Endothelial cell of umbilical vein (primary cell): ENCODE results near the gene SLC41A3. TPM values are rescaled to one million over a fixed set of nuclear protein-coding genes. Genes with fewer than 3 reads are reported as not detected.

Experiments
- BruUV-seq: library from RNA; stranded (reverse); fragments of 400-500 nt; replicated peaks from 2 replicates; lab custom pipeline; 2021; lab: Mats Ljungman, UMichigan
- CTCF ChIA-PET: fragments of 300-600, 350-600 bp; sonication (Branson Sonifier 250); formaldehyde crosslinking; loops from one replicate; lab custom pipeline; 2021; ENCODE audit warnings: antibody characterized with exemption, inconsistent platforms; lab: Charles Lee
- POLR2A ChIA-PET: fragments of 300-600, 350-600 bp; sonication (Branson Sonifier 250); formaldehyde crosslinking; loops from one replicate; lab custom pipeline; 2021; ENCODE audit warnings: antibody characterized with exemption, inconsistent platforms; lab: Charles Lee
- DNase-seq: peaks from one replicate; pipeline ENCODE4 v3.0.0-alpha.2; 2011; ENCODE audit warnings: low read depth, low spot score
- FAIRE-seq: peaks from 2 replicates; lab custom pipeline; 2011; peaks lifted over from hg19 to GRCh38; lab: Jason Lieb, UNC
- H2AFZ ChIP-seq: 2 replicates; pipeline ENCODE4 v1.6.0; 2012; ENCODE audit warnings: low read depth, low read length, control low read depth, inconsistent platforms
- H3K27ac ChIP-seq: 2 replicates; pipeline ENCODE4 v1.5.1; 2011; ENCODE audit warnings: low read depth, mild to moderate bottlenecking, control low read depth, low read length, moderate library complexity; ENCODE audit not compliant: insufficient read depth
- H3K27me3 ChIP-seq, 2 experiments: 2 replicates each; pipeline versions ENCODE4 v1.6.0 to v1.6.1; 2011; ENCODE audit warnings: low read length in 2 of 2, mixed read lengths in 1 of 2; ENCODE audit not compliant: control insufficient read depth in 2 of 2, insufficient read depth in 2 of 2
- H3K36me3 ChIP-seq, 2 experiments: 2 replicates in 1 of 2; 3 replicates in 1 of 2; pipeline ENCODE4 v1.5.1; 2011; ENCODE audit warnings: low read length in 2 of 2, mild to moderate bottlenecking in 1 of 2, moderate library complexity in 1 of 2; ENCODE audit not compliant: control insufficient read depth in 2 of 2, insufficient read depth in 2 of 2; ENCODE audit errors: extremely low read depth in 1 of 2
- H3K4me1 ChIP-seq: 3 replicates; pipeline ENCODE4 v1.5.1; 2011; ENCODE audit warnings: mild to moderate bottlenecking, low read length; ENCODE audit not compliant: control insufficient read depth, insufficient read depth; ENCODE audit errors: extremely low read depth
- H3K4me2 ChIP-seq: 2 replicates; pipeline ENCODE4 v1.6.1; 2011; ENCODE audit warnings: low read length, control low read depth, mixed read lengths; ENCODE audit not compliant: insufficient read depth
- H3K4me3 ChIP-seq, 3 experiments: fragments of 200-600 bp in 1 of 3; sonication (generic), shearing (Covaris generic) in 1 of 3; replicated peaks in 1 of 3; 2 replicates each; pipeline ENCODE4 v1.5.1; 2011 to 2016; ENCODE audit warnings: control low read depth in 3 of 3, low read length in 3 of 3, mild to moderate bottlenecking in 2 of 3, inconsistent platforms in 1 of 3, low read depth in 1 of 3, moderate library complexity in 1 of 3; ENCODE audit not compliant: insufficient read depth in 1 of 3
- H3K79me2 ChIP-seq: 2 replicates; pipeline ENCODE4 v1.6.0; 2012; ENCODE audit warnings: low read length, inconsistent platforms; ENCODE audit not compliant: control insufficient read depth, insufficient read depth
- H3K9ac ChIP-seq: replicated peaks from 2 replicates; pipeline ENCODE3; 2011; ENCODE audit warnings: low read length, control low read depth; ENCODE audit not compliant: insufficient read depth; ENCODE audit errors: extremely low read depth
- H3K9me1 ChIP-seq: replicated peaks from 3 replicates; pipeline ENCODE4 v1.6.0; 2011; ENCODE audit warnings: mild to moderate bottlenecking, low read length; ENCODE audit not compliant: control insufficient read depth, insufficient read depth; ENCODE audit errors: extremely low read depth
- H3K9me3 ChIP-seq: replicated peaks from 2 replicates; pipeline ENCODE4 v1.5.1; 2012; ENCODE audit warnings: low read length, inconsistent platforms; ENCODE audit not compliant: control insufficient read depth, insufficient read depth
- H4K20me1 ChIP-seq: replicated peaks from 2 replicates; pipeline ENCODE3; 2011; ENCODE audit warnings: mild to moderate bottlenecking, low read length; ENCODE audit not compliant: control insufficient read depth, insufficient read depth; ENCODE audit errors: extremely low read depth
- EZH2 ChIP-seq: IDR thresholded peaks from 2 replicates; pipeline ENCODE4 v1.6.1; 2012; ENCODE audit warnings: borderline replicate concordance, low read depth, mild to moderate bottlenecking, moderate library complexity, low read length, inconsistent platforms; ENCODE audit not compliant: severe bottlenecking
- FOS ChIP-seq: IDR thresholded peaks from 2 replicates; pipeline ENCODE4 v1.6.1; 2011; ENCODE audit warnings: mild to moderate bottlenecking, low read length, moderate library complexity, borderline replicate concordance; ENCODE audit not compliant: insufficient read depth
- GATA2 ChIP-seq: IDR thresholded peaks from 2 replicates; pipeline ENCODE4 v1.7.0; 2011; ENCODE audit warnings: low read depth, mild to moderate bottlenecking, moderate library complexity, mixed read lengths, low read length; ENCODE audit not compliant: insufficient read length, insufficient read depth
- JUN ChIP-seq: IDR thresholded peaks from 2 replicates; pipeline ENCODE4 v1.6.1; 2011; ENCODE audit warnings: borderline replicate concordance, low read depth; ENCODE audit not compliant: insufficient read length, insufficient read depth
- MYC ChIP-seq: IDR thresholded peaks from one replicate; pipeline ENCODE4 v1.6.1; 2011; ENCODE audit warnings: mild to moderate bottlenecking, low read depth, low read length
- POLR2A ChIP-seq: IDR thresholded peaks from 2 replicates; pipeline ENCODE4 v1.6.1; 2012; ENCODE audit warnings: low read depth, mild to moderate bottlenecking, control low read depth, low read length
- POLR2AphosphoS5 ChIP-seq: IDR thresholded peaks from 2 replicates; pipeline ENCODE4 v1.6.1; 2012; ENCODE audit warnings: low read depth, mild to moderate bottlenecking, control low read depth, low read length, moderate library complexity; ENCODE audit not compliant: insufficient read depth
- dilution Hi-C: fragments of 300-500 bp; cut with MboI; formaldehyde crosslinking; loops from one replicate; pipeline ENCODE4 v1.15.0; 2019; ENCODE audit warnings: low sequenced_read_pairs; ENCODE audit not compliant: extremely low pct_ligation_motif_present
- intact Hi-C: fragments of 100-400 bp; cut with micrococcal nuclease; formaldehyde crosslinking; loops from one replicate; pipeline ENCODE4 v1.10.0; 2022
- polyA plus RNA-seq, 4 experiments: library from polyadenylated mRNA; depleted of rRNA in 3 of 4; stranded (reverse) in 3 of 4; unstranded in 1 of 4; fragments of >200 nt; gene quantifications; 2 replicates each; pipeline versions ENCODE4 v1.2.1 to v1.2.3, GENCODE V29; 2011 to 2012; ENCODE audit warnings: missing spikeins in 1 of 4
- total RNA-seq: library from RNA; stranded (reverse); gene quantifications from 2 replicates; pipeline ENCODE4 v1.2.3, GENCODE V29; 2021
- TF ChIP-seq, protein P1 (sequence below): IDR thresholded peaks from 2 replicates; pipeline ENCODE4 v1.6.1; 2011; ENCODE audit not compliant: insufficient read depth, insufficient read length
- TF ChIP-seq, protein P2 (sequence below), 2 donors: IDR thresholded peaks; 1 replicate in 1 of 2; 2 replicates in 1 of 2; pipeline ENCODE4 v1.5.1; 2011; ENCODE audit warnings: low read length in 2 of 2, mild to moderate bottlenecking in 2 of 2, moderate library complexity in 2 of 2, control low read depth in 1 of 2, inconsistent platforms in 1 of 2, low read depth in 1 of 2; ENCODE audit not compliant: insufficient read depth in 1 of 2; ENCODE audit errors: extremely low read depth in 1 of 2

SLC41A3 gene
- total and polyA plus RNA-seq, 2 donors (not counting 3 experiments of a cell fraction or from before 2014, with no cell fraction given): 52.5 to 118 TPM

DNA sequence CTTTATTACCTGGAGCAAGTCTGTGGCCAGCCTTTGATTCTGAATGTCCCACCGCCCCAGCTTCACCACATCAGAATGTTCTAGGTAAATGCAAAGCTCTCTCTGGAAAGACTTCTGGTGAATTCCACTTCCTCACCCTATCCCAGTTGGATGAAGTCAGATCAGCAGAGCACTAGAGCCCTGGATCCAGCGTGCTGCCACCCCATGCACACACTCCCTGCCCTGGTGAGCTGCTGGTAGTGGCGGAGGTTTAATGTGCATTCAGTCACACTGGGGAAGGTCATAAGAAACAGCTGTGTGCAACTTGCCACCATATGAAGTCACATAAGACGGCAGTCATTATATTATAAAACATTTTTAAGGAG, 16.3 kb upstream of the SLC41A3 start:
- TF ChIP-seq MYC (no peak), GATA2 (no peak), EZH2 (no peak)
- TF ChIP-seq, protein P1, sequence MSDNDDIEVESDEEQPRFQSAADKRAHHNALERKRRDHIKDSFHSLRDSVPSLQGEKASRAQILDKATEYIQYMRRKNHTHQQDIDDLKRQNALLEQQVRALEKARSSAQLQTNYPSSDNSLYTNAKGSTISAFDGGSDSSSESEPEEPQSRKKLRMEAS: no peak
- no peak for DNase-seq
- intact Hi-C loops: no loop called here
- Histone ChIP-seq H4K20me1 (no peaks in the 10 kb centered on the region), H3K4me1 (no peaks in the 10 kb centered on the region), H3K27me3 (peaks cover 3 to 4% of the 10 kb centered on the region in 2 experiments), H3K36me3 (no peaks in the 10 kb centered on the region), H3K4me2 (no peak overlapping the region), H3K79me2 (no peaks in the 10 kb centered on the region), H3K9me1 (no peaks in the 10 kb centered on the region), H3K9me3 (no peaks in the 10 kb centered on the region), H3K27ac (no peak overlapping the region), H3K9ac (no peak overlapping the region), H2AFZ (no peak overlapping the region), H3K4me3 (no peak overlapping the region)
- ChIA-PET CTCF (no interaction called here), POLR2A (no interaction called here)
- FAIRE-seq: no peak
- dilution Hi-C loops: no loop called here
- no TSS peak for BruUV-seq

DNA sequence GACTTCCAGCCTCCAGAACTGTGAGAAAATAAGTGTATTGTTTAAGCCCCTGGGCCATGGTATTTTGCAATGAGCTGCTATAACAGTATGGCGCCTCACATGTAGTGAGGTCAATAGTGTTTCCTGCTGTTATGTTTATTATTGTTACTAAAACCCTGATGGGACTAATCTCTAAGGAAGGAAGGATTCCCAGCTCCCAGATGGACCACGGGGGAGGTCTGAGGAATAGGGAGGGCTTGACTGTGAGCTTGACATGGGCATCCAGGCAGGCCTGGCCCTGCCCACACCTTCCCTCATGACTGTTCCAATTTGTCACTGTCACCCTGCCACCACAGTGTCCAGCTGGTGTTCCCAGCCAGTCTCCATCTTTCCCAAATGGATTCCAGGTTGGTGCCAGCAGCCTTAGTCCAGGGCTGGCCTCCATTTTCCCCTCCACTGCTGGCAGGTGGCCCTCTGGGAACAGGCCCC, 14.5 kb upstream of the SLC41A3 start:
- no peak for DNase-seq
- ChIA-PET CTCF (interaction anchor here (0.7 to 2.0 kb wide), 4 partner anchors 10 to 1024 kb away, joined by 3 to 6 read pairs (median 4); partner anchors contain the start of gene SLC41A3), POLR2A (no interaction called here)
- FAIRE-seq: no peak
- Histone ChIP-seq H3K4me2 (no peak overlapping the region), H3K36me3 (no peaks in the 10 kb centered on the region), H3K27ac (no peak overlapping the region), H3K9me3 (no peaks in the 10 kb centered on the region), H3K79me2 (no peaks in the 10 kb centered on the region), H3K27me3 (peaks cover 3 to 4% of the 10 kb centered on the region in 2 experiments), H3K4me3 (no peak overlapping the region), H3K4me1 (no peaks in the 10 kb centered on the region), H3K9me1 (no peaks in the 10 kb centered on the region), H2AFZ (no peak overlapping the region), H4K20me1 (no peaks in the 10 kb centered on the region), H3K9ac (no peak overlapping the region)
- TF ChIP-seq, protein P2, sequence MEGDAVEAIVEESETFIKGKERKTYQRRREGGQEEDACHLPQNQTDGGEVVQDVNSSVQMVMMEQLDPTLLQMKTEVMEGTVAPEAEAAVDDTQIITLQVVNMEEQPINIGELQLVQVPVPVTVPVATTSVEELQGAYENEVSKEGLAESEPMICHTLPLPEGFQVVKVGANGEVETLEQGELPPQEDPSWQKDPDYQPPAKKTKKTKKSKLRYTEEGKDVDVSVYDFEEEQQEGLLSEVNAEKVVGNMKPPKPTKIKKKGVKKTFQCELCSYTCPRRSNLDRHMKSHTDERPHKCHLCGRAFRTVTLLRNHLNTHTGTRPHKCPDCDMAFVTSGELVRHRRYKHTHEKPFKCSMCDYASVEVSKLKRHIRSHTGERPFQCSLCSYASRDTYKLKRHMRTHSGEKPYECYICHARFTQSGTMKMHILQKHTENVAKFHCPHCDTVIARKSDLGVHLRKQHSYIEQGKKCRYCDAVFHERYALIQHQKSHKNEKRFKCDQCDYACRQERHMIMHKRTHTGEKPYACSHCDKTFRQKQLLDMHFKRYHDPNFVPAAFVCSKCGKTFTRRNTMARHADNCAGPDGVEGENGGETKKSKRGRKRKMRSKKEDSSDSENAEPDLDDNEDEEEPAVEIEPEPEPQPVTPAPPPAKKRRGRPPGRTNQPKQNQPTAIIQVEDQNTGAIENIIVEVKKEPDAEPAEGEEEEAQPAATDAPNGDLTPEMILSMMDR (IDR thresholded peaks at IDR 0.05; ENCODE audit: extremely low read depth in 1 of 2, insufficient read depth in 1 of 2, low read depth in 1 of 2, low read length in 2 of 2): no peak
- TF ChIP-seq, protein P1: no peak
- no peak for TF ChIP-seq MYC
- TF ChIP-seq POLR2AphosphoS5: no peak
- TF ChIP-seq FOS: no peak
- TF ChIP-seq POLR2A: no peak
- TF ChIP-seq JUN: no peak
- no peak for TF ChIP-seq EZH2
- TF ChIP-seq GATA2: no peak
- no TSS peak for BruUV-seq
- intact Hi-C loops (no loop called here), dilution Hi-C loops (no loop called here)
